ENCODE measurements around the gene RCAN2.

Gene RCAN2

GRCh38 chr6:46491628-46492547, 639 bp upstream of the RCAN2 start:
- DNase-seq, result peak; percentile 4 to 15

GRCh38 chr6:46490425-46491200, 636 bp downstream of the RCAN2 start:
- DNase-seq, result no peak

DNA sequence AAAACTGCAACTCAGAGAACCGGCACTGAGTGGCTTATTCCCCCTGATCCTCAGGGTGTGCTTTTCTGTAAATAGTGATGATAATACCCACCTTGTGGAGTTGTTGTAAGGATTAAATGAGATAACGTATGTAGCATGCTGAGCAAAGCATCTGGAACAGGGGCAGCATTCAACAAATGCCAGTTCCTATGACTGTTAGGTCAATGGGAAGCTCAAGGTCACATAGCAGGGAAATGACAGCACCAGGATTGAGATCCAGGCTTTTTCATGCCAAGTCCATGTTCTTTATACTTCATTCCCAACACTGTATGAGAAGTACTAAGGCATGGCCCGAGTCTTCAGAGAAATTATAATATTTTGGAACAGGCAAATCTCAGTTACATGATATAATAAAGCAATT, 5.1 kb downstream of the RCAN2 start:
- no peak for DNase-seq

DNA sequence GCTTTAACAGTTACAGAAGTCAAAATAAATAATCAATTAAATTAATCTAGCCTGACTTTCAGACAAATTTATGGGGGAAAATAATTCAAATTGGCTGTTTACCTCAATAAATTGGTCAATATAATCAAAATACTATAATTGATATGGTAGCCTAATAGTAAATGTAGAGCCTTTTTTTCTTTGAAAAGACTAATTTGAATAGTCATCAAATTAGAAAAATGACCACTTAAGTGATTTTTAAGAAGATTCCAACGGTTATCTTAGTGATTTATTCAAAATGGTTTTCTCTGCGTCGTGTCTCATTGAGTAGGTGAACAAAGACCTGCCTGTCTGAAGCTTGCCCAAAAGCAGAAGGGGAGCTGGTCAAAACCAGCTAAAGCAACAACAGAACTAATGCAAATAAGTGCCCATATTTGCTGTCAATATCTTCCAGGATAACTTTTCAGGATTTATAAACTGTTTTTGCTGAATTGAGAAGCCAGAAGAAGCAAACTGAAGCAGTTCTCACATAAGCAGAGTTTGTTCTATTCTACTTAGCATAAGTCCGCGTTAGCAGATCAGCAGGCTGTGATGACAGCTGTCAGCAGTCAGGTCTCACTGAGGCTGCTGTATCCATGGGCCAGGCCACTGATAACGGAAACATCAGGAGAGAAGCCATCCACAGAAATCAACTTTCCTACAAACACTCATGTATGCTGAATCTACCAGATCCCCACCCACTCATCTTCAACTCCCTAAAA, 7.0 kb downstream of the RCAN2 start:
- DNase-seq, result no peak

- DNase-seq, result no peak
Measured at GRCh38 chr6:46476301-46476700, 14.9 kb downstream of the RCAN2 start.

- no peak for DNase-seq
Measured at GRCh38 chr6:46473881-46474280, 17.4 kb downstream of the RCAN2 start.

DNA sequence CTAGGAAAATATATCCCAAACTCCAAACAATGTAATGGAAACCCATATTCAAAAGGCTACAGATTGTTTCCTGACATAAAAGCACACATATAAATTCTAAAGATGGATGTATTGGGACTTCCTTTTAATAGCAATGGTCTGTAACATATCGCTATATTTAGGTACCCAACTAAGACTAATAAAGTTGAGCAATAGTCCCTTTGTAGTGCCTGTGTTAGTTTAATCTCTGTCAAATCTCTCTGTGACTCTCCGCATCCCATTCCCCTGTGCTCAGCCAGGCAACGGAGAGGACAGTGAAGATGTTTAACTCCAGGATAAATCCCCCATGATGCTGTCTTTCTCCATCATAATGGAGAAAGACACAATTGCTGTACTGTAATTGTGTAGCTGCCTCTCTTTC, 19.0 kb downstream of the RCAN2 start:
- DNase-seq, result no peak

DNA sequence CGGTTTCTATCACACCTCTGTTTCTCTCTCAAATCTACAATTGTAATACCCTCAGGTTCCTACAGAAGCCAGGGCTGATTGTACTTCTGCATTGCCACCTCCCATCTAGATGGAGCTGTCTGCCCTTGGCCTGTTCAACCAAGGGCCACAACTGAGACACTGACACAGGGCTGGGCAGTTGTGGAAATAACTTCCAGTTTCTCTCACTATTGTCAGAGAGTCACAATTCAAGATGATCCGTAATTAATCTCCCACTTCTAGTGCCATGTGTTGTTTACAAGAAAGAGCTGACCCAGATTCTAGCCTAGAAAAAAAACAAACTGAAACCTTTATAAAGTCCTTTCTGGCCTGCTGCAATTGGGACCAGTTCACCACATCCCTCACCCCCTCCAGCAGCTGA, 22.2 kb downstream of the RCAN2 start:
- DNase-seq, result no peak

GRCh38 chr6:46468403-46469010, 22.7 kb downstream of the RCAN2 start:
- DNase-seq, result no peak

GRCh38 chr6:46466570-46466969, 24.7 kb downstream of the RCAN2 start:
- no peak for DNase-seq

- no peak for DNase-seq
Measured at GRCh38 chr6:46465294-46466165, 25.7 kb downstream of the RCAN2 start.

DNA sequence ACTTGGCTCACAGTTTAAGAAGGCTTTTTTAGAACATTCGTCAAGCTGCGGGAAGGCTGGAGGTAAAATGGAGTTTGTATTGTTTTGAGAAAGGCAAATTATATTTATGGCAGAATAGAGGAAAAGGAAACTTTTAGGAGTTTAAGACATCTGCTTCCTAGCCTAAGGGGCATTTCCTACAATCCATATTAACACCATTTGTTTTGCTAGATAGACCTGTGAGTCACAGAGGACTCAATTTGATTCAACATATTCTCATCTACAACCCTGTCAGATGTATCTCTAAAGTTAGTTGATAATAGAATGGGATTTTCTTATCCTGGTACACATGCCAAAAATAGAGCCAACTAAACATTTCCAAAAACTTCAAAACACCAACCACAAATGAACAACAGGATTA, 35.0 kb downstream of the RCAN2 start:
- DNase-seq, result no peak

DNA sequence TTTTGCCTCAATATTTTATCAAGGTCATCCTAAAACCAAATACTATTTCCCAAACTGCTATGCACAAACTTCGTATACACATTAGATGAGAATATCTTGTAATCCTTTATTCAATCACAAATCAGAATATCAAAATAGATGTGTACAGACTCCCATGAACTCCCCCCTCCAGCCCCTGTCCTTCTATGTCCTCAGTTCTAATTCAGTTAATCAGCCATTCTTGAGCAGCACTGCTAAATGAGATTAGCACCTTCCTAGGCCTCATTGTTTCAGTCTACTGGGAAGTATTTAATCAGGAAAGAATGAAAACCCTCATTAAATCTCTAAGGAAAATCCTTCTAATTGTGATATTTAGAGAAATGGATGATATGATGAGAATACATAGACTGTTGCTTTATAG, 36.6 kb downstream of the RCAN2 start:
- no peak for DNase-seq

DNA sequence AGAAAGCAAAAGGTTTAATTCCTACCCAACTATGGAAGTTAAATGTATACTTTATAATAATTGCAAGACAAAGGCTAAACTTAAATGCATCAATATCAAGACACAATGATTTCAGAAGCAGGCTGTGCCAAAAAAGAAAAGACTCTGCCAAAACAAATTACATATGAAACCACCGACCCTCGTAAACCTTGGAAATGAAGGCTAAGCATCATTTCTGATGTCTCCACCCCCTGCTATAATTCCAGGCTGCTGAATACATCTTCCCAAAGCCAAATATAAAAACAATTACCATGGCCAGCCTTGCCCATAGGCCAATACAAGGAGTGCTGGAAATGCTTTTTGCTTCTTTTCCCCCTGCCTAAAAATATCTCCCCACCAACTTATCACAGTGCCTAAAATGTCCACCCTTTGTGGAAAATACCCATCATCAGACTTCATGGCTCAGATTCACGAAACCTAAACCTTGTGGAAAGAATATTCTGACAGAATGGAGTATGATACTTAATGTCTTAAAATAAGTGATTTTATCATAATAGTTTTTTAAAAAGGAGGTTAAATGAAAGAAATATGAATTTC, 37.4 kb downstream of the RCAN2 start:
- peak in 1 of 2 experiments; percentile 21 for DNase-seq

DNA sequence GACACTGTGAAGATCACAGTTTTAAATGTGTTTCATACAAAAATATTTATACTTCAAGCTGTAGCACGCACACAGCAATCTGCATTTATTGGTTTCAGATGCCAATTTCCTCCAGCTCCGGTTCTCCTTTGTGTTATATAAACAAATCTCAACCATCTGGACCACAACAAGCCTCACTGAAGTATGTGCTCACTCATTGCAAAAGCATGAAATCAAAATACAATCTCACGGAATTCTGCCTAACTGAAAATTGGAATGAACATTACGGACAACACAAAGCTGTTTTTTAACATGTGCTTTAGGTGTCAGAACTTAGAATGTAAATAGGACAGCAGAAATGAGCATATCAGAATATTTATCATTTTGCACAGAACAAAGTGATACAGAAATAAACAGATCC, 38.0 kb downstream of the RCAN2 start:
- no peak for DNase-seq

DNA sequence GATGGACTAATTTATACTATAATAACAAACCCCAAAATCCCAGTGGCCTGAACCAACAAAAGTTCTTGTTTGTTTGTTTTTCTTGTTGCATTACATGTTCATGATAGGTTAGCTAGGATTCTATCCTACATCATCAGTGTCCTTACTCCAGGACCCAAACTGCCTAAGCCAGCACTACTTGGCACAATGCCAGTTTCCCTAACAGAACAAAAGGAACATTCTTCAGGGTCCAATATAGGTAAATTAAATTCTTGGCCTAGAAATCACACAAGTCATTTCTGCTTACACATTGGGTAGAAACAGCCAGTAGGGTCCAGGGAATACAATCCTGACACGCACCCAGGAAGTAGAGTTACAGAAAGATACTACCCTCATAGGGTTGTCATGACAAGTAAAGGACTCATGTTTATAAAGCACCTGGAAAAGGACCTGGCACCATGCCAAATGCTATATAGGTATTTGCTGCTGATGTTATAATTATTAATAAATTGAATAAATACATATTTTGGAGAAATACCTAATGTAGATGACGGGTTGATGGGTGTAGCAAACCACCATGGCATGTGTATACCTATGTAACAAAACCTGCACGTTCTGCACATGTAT, 38.8 kb downstream of the RCAN2 start:
- DNase-seq, result peak in 1 of 2 experiments; percentile 6

GRCh38 chr6:46451343-46451742, 39.9 kb downstream of the RCAN2 start:
- DNase-seq, result no peak

GRCh38 chr6:46444772-46445454, 46.3 kb downstream of the RCAN2 start:
- no peak for DNase-seq

DNA sequence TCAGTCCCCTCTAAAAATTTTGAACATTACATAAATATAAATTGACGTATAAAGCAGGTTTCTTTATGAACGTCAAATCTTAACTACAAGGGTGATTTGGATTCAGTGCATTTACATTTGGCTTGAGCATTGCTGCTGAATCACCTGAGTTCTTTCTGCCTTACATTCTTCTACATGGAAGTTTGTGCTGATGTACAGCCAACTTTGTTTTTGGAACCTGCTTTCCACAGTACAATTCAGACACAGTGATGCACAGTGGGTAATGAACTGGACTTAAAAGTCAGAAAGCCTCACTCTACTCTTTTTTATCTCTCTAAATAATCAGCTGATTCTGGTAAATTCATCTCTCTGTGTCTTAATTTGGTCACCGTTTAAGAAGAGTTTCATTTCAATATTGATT, 47.6 kb downstream of the RCAN2 start:
- no peak for DNase-seq

GRCh38 chr6:46440641-46441040, 50.6 kb downstream of the RCAN2 start:
- DNase-seq, result no peak

Data from NCI-H2081 (cell line).